DOHH2 (cell line): ENCODE results near the gene VWDE.

Experiments used
- H3F3A ChIP-seq: fragments of 200-600 bp; sonication (generic), shearing (Covaris generic); 2 replicates; pipeline ENCODE4 v1.6.0; 2016; ENCODE audit warnings: antibody characterized with exemption, mild to moderate bottlenecking; ENCODE audit not compliant: control insufficient read depth, insufficient read depth
- H3K27ac ChIP-seq: fragments of 200-600 bp; sonication (generic); 2 replicates; pipeline ENCODE4 v1.5.1; 2014; ENCODE audit warnings: low read depth, mild to moderate bottlenecking, low read length, moderate library complexity
- H3K27me3 ChIP-seq: fragments of 200-600 bp; sonication (generic); 2 replicates; pipeline ENCODE4 v1.6.1; 2014; ENCODE audit warnings: mild to moderate bottlenecking, low read length, mixed read lengths; ENCODE audit not compliant: control insufficient read depth
- H3K36me3 ChIP-seq: fragments of 200-600 bp; sonication (generic); 2 replicates; pipeline ENCODE4 v1.6.1; 2014; ENCODE audit warnings: mild to moderate bottlenecking, low read length, moderate library complexity, mixed read lengths; ENCODE audit not compliant: control insufficient read depth
- H3K4me1 ChIP-seq: fragments of 200-600 bp; sonication (generic); 2 replicates; pipeline ENCODE4 v1.6.1; 2014; ENCODE audit warnings: mild to moderate bottlenecking, low read length, mixed read lengths; ENCODE audit not compliant: control insufficient read depth
- H3K4me2 ChIP-seq: fragments of 200-600 bp; sonication (generic); 2 replicates; pipeline ENCODE4 v1.6.0; 2014; ENCODE audit warnings: mild to moderate bottlenecking, low read length, moderate library complexity
- H3K4me3 ChIP-seq: fragments of 200-600 bp; sonication (generic); 2 replicates; pipeline ENCODE4 v1.5.1; 2014; ENCODE audit warnings: mild to moderate bottlenecking, low read length, mixed read lengths
- H3K79me2 ChIP-seq: fragments of 200-600 bp; sonication (generic); 2 replicates; pipeline ENCODE4 v1.6.1; 2014; ENCODE audit warnings: mild to moderate bottlenecking, low read length, mixed read lengths; ENCODE audit not compliant: control insufficient read depth
- H3K9me2 ChIP-seq: fragments of 200-600 bp; sonication (generic); replicated peaks from 2 replicates; pipeline ENCODE4 v1.6.1; 2014; ENCODE audit warnings: mild to moderate bottlenecking, low read length, mixed read lengths; ENCODE audit not compliant: control insufficient read depth
- H3K9me3 ChIP-seq: fragments of 200-600 bp; sonication (generic); 2 replicates; pipeline ENCODE4 v1.6.1; 2014; ENCODE audit warnings: antibody characterized with exemption, low read length, mixed read lengths; ENCODE audit not compliant: control insufficient read depth, insufficient read depth
- H4K20me1 ChIP-seq: fragments of 200-600 bp; sonication (generic); 2 replicates; pipeline ENCODE4 v1.6.0; 2014; ENCODE audit warnings: low read depth, mild to moderate bottlenecking, antibody characterized with exemption, low read length, moderate library complexity; ENCODE audit not compliant: control insufficient read depth, insufficient read depth
- CTCF ChIP-seq: fragments of 200-600 bp; sonication (generic); IDR thresholded peaks from one replicate; pipeline ENCODE4 v1.5.1; 2014; ENCODE audit warnings: antibody characterized with exemption, mild to moderate bottlenecking, low read depth, low read length; ENCODE audit not compliant: poor library complexity, severe bottlenecking
- EZH2phosphoT487 ChIP-seq: fragments of 200-600 bp; sonication (generic); IDR thresholded peaks from 2 replicates; pipeline ENCODE4 v1.6.1; 2017; ENCODE audit warnings: borderline replicate concordance, mild to moderate bottlenecking, antibody characterized with exemption, low read length, moderate library complexity, mixed read lengths

VWDE gene

GRCh38 chr7:12418452-12418851 lies 14.8 kb upstream of the VWDE start:
- Histone ChIP-seq H3K27ac (no peak overlapping the region), H3K4me1 (no peaks in the 10 kb centered on the region), H3K36me3 (no peaks in the 10 kb centered on the region), H3K79me2 (no peaks in the 10 kb centered on the region), H4K20me1 (no peaks in the 10 kb centered on the region), H3K27me3 (no peaks in the 10 kb centered on the region), H3K9me2 (no peaks in the 10 kb centered on the region), H3K4me3 (no peak overlapping the region), H3K9me3 (no peaks in the 10 kb centered on the region), H3F3A (no peaks in the 10 kb centered on the region), H3K4me2 (no peak overlapping the region)
- TF ChIP-seq EZH2phosphoT487 = no peak
- TF ChIP-seq CTCF = no peak

GRCh38 chr7:12415072-12415471 lies 11.4 kb upstream of the VWDE start:
- no peak for TF ChIP-seq CTCF
- H3K9me3 ChIP-seq = no peaks in the 10 kb centered on the region
- H3K4me3 ChIP-seq = no peak overlapping the region
- H3K4me2 ChIP-seq = no peak overlapping the region
- no peaks in the 10 kb centered on the region for H3K27me3 ChIP-seq
- no peak overlapping the region for H3K27ac ChIP-seq
- H4K20me1 ChIP-seq = no peaks in the 10 kb centered on the region
- no peaks in the 10 kb centered on the region for H3K9me2 ChIP-seq
- H3K4me1 ChIP-seq = no peaks in the 10 kb centered on the region
- H3F3A ChIP-seq = no peaks in the 10 kb centered on the region
- H3K79me2 ChIP-seq = no peaks in the 10 kb centered on the region
- H3K36me3 ChIP-seq = no peaks in the 10 kb centered on the region

GRCh38 chr7:12412407-12412806 lies 8.7 kb upstream of the VWDE start:
- no peaks in the 10 kb centered on the region for H3K79me2 ChIP-seq
- TF ChIP-seq EZH2phosphoT487 (no peak), CTCF (no peak)
- H3K4me3 ChIP-seq = no peak overlapping the region
- H3K27me3 ChIP-seq = no peaks in the 10 kb centered on the region
- no peak overlapping the region for H3K27ac ChIP-seq
- H3K9me2 ChIP-seq = no peaks in the 10 kb centered on the region
- H3F3A ChIP-seq = no peaks in the 10 kb centered on the region
- no peaks in the 10 kb centered on the region for H4K20me1 ChIP-seq
- no peaks in the 10 kb centered on the region for H3K9me3 ChIP-seq
- no peak overlapping the region for H3K4me2 ChIP-seq
- H3K36me3 ChIP-seq = no peaks in the 10 kb centered on the region
- H3K4me1 ChIP-seq = no peaks in the 10 kb centered on the region

GRCh38 chr7:12410523-12410922 lies 6.9 kb upstream of the VWDE start:
- H3K27ac ChIP-seq = no peak overlapping the region
- H3K9me2 ChIP-seq = no peaks in the 10 kb centered on the region
- no peaks in the 10 kb centered on the region for H3F3A ChIP-seq
- H3K79me2 ChIP-seq = no peaks in the 10 kb centered on the region
- H3K9me3 ChIP-seq = no peaks in the 10 kb centered on the region
- TF ChIP-seq EZH2phosphoT487 (no peak), CTCF (no peak)
- no peaks in the 10 kb centered on the region for H4K20me1 ChIP-seq
- no peak overlapping the region for H3K4me2 ChIP-seq
- no peaks in the 10 kb centered on the region for H3K36me3 ChIP-seq
- H3K4me3 ChIP-seq = no peak overlapping the region
- no peaks in the 10 kb centered on the region for H3K27me3 ChIP-seq
- H3K4me1 ChIP-seq = no peaks in the 10 kb centered on the region
